ENCODE results near the gene MAPK10.

DNA sequence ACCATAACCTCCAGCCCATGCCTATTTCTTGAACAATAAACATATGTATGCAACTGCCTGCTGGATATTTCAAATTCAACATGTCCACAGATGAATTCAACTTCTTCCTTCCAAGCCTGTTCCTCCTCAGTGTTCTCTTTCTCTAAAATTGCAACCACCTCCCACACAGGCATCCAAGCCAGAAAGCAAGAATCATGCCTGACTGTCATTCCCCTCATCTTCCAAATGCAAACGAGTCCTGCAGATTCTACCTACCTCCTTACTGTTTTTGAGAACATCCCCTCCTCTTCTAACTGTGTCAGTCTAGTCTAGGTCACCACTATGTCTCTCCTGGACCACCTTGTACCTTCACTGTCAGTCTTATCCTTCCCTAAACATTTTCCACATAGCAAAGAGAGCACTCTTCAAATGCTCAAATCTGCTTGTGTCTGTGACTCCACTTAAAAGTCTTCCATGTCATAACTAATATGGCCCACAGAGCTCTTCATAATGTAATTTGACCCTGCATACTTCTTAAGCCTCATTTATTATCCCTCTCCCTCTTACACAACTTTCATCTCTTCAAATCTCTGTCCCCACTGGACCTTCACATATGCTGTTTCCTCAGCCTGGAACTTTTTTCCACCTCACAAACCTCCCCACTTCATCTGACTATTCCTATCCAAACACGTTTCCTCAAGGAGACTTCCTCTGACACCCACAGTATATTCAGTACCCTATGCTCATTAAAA lies 25.7 kb downstream of the MAPK10 start:
- TF ChIP-seq, protein P1, sequence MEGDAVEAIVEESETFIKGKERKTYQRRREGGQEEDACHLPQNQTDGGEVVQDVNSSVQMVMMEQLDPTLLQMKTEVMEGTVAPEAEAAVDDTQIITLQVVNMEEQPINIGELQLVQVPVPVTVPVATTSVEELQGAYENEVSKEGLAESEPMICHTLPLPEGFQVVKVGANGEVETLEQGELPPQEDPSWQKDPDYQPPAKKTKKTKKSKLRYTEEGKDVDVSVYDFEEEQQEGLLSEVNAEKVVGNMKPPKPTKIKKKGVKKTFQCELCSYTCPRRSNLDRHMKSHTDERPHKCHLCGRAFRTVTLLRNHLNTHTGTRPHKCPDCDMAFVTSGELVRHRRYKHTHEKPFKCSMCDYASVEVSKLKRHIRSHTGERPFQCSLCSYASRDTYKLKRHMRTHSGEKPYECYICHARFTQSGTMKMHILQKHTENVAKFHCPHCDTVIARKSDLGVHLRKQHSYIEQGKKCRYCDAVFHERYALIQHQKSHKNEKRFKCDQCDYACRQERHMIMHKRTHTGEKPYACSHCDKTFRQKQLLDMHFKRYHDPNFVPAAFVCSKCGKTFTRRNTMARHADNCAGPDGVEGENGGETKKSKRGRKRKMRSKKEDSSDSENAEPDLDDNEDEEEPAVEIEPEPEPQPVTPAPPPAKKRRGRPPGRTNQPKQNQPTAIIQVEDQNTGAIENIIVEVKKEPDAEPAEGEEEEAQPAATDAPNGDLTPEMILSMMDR (IDR thresholded peaks at IDR 0.05), result no peak
- TF ChIP-seq POLR2A (IDR thresholded peaks at IDR 0.05), result no peak
